B cell (primary cell): Measurements from ENCODE around the gene SLC30A9. TPM values are rescaled to one million over a fixed set of nuclear protein-coding genes. Genes with fewer than 3 reads are reported as not detected.

Experiments used
- ATAC-seq: fragments of 200-7000 bp; cut with Tn5 transposase; one replicate; pipeline ENCODE4 v1.10.0; 2021; ENCODE audit warnings: low read depth, mild to moderate bottlenecking, moderate number of reproducible peaks, moderate library complexity
- CTCF ChIA-PET: fragments of 350-600 bp; sonication (Branson Sonifier 250); formaldehyde crosslinking; loops from one replicate; lab custom pipeline; 2021; ENCODE audit warnings: antibody characterized with exemption, inconsistent platforms; lab: Charles Lee
- POLR2A ChIA-PET: fragments of 350-600 bp; sonication (Branson Sonifier 250); formaldehyde crosslinking; loops from one replicate; lab custom pipeline; 2021; ENCODE audit warnings: antibody characterized with exemption; lab: Charles Lee
- DNase-seq: peaks from one replicate; pipeline ENCODE4 v3.0.0; 2013
- H2AFZ ChIP-seq: 2 replicates; pipeline ENCODE4 v1.6.1; 2012; ENCODE audit warnings: mild to moderate bottlenecking, low read depth, low read length; ENCODE audit not compliant: insufficient read depth, poor library complexity, severe bottlenecking
- H3K27ac ChIP-seq, 2 donors: 1 replicate in 1 of 2; 2 replicates in 1 of 2; pipeline ENCODE4 v1.5.1; 2012 to 2013; ENCODE audit warnings: low read length in 2 of 2, mild to moderate bottlenecking in 2 of 2, moderate library complexity in 1 of 2
- H3K27me3 ChIP-seq, 4 experiments: fragments of 200-600 bp in 1 of 4; sonication (generic) in 1 of 4; replicated peaks in 1 of 4; 1 replicate in 2 of 4; 2 replicates in 2 of 4; pipeline versions ENCODE4 v1.6.1 to v1.7.0; 2013 to 2016; ENCODE audit warnings: low read length in 3 of 4, mild to moderate bottlenecking in 2 of 4, mixed read lengths in 1 of 4, moderate library complexity in 1 of 4; ENCODE audit not compliant: insufficient read depth in 4 of 4, control insufficient read depth in 3 of 4; ENCODE audit errors: control extremely low read depth in 1 of 4
- H3K36me3 ChIP-seq, 2 experiments: replicated peaks in 1 of 2; 1 replicate in 1 of 2; 2 replicates in 1 of 2; pipeline versions ENCODE4 v1.6.1 to v1.7.1; 2013; ENCODE audit warnings: low read length in 1 of 2; ENCODE audit not compliant: insufficient read depth in 2 of 2, control insufficient read depth in 1 of 2; ENCODE audit errors: control extremely low read depth in 1 of 2, extremely low read depth in 1 of 2
- H3K4me1 ChIP-seq, 2 donors: fragments of 200-600 bp in 1 of 2; sonication (generic) in 1 of 2; 1 replicate in 1 of 2; 2 replicates in 1 of 2; pipeline versions ENCODE4 v1.5.1 to v1.6.1; 2013 to 2017; ENCODE audit warnings: low read length in 2 of 2; ENCODE audit not compliant: control insufficient read depth in 2 of 2, insufficient read depth in 2 of 2
- H3K4me2 ChIP-seq: replicated peaks from 2 replicates; pipeline ENCODE3; 2012; ENCODE audit warnings: mild to moderate bottlenecking, low read depth, low read length; ENCODE audit not compliant: poor library complexity, severe bottlenecking
- H3K4me3 ChIP-seq, 5 experiments: fragments of 200-600 bp in 1 of 5; sonication (generic) in 1 of 5; 1 replicate in 3 of 5; 2 replicates in 2 of 5; pipeline versions ENCODE4 v1.5.1 to v1.7.0; 2011 to 2016; ENCODE audit warnings: low read length in 4 of 5, mild to moderate bottlenecking in 4 of 5, low read depth in 2 of 5, control low read depth in 1 of 5, moderate library complexity in 1 of 5; ENCODE audit not compliant: insufficient read depth in 1 of 5; ENCODE audit errors: control extremely low read depth in 1 of 5, extremely low read depth in 1 of 5
- H3K79me2 ChIP-seq: fragments of 200-600 bp; sonication (generic); one replicate; pipeline ENCODE4 v1.6.0; 2016; ENCODE audit warnings: low read length; ENCODE audit not compliant: control insufficient read depth, insufficient read depth
- H3K9ac ChIP-seq: fragments of 200-600 bp; sonication (generic); 2 replicates; pipeline ENCODE4 v1.6.1; 2017; ENCODE audit warnings: mild to moderate bottlenecking, low read length, moderate library complexity
- H3K9me3 ChIP-seq, 3 donors: one replicate each; pipeline versions ENCODE4 v1.6.1 to v1.7.1; 2013; ENCODE audit warnings: low read length in 2 of 3; ENCODE audit not compliant: control insufficient read depth in 2 of 3, insufficient read depth in 1 of 3; ENCODE audit errors: control extremely low read depth in 1 of 3
- H4K20me1 ChIP-seq: 2 replicates; pipeline ENCODE4 v1.6.0; 2012; ENCODE audit warnings: mild to moderate bottlenecking, low read length; ENCODE audit not compliant: insufficient read depth, control insufficient read depth, poor library complexity, severe bottlenecking
- H3K27ac Mint-ChIP-seq: one replicate; pipeline ENCODE4 v1.8.0; 2021; ENCODE audit warnings: mixed read lengths
- H3K27me3 Mint-ChIP-seq: one replicate; pipeline ENCODE4 v1.8.0; 2021; ENCODE audit warnings: mixed read lengths
- H3K4me1 Mint-ChIP-seq: one replicate; pipeline ENCODE4 v1.8.0; 2021; ENCODE audit warnings: mixed read lengths
- H3K4me3 Mint-ChIP-seq: one replicate; pipeline ENCODE4 v1.8.0; 2021; ENCODE audit warnings: mixed read lengths
- H3K9me3 Mint-ChIP-seq: one replicate; pipeline ENCODE4 v1.8.0; 2022; ENCODE audit warnings: mixed read lengths; ENCODE audit not compliant: insufficient read depth
- CTCF ChIP-seq: fragments of 200-600 bp; IDR thresholded peaks from one replicate; pipeline ENCODE4 v1.8.0; 2022; ENCODE audit warnings: antibody characterized with exemption, mild to moderate bottlenecking
- EZH2 ChIP-seq: IDR thresholded peaks from 2 replicates; pipeline ENCODE4 v1.6.1; 2012; ENCODE audit warnings: borderline replicate concordance, low read depth, mild to moderate bottlenecking, moderate library complexity, low read length; ENCODE audit not compliant: insufficient read depth, poor library complexity, severe bottlenecking
- WGBS: methylation state at CpG from one replicate; pipeline ENCODE4 v1.1.5; 2013; ENCODE audit warnings: missing lambda C conversion rate; ENCODE audit not compliant: insufficient coverage; 5-methylcytosine and 5-hydroxymethylcytosine counted together
- intact Hi-C: fragments of 100-400 bp; cut with micrococcal nuclease; formaldehyde crosslinking; loops from one replicate; pipeline ENCODE4 v1.10.0; 2022
- polyA plus RNA-seq: library from polyadenylated mRNA; depleted of rRNA; stranded (reverse); fragments of >200 nt; gene quantifications from 2 replicates; pipeline ENCODE4 v1.2.3, GENCODE V29; 2012
- total RNA-seq, 2 donors: library from RNA; stranded (reverse); fragments of 120-200 nt in 1 of 2; gene quantifications; 1 replicate in 1 of 2; 2 replicates in 1 of 2; pipeline versions ENCODE4 v1.2.3 to v1.2.4, GENCODE V29; 2013 to 2022

Gene SLC30A9
- total and polyA plus RNA-seq, 2 donors (not counting 1 experiment from before 2014, with no cell fraction given): 9.9 to 37.0 TPM

GRCh38 chr4:42122237-42122636, 131.9 kb downstream of the SLC30A9 start:
- Histone ChIP-seq H4K20me1 (no peaks in the 10 kb centered on the region), H3K27ac (no peak overlapping the region), H3K27me3 (no peaks in the 10 kb centered on the region), H3K9me3 (no peaks in the 10 kb centered on the region), H3K36me3 (peaks cover 13 to 44% of the 10 kb centered on the region in 2 experiments), H3K9ac (no peak overlapping the region), H3K4me2 (no peak overlapping the region), H3K4me1 (peaks cover under 1 to 2% of the 10 kb centered on the region in 2 donors), H2AFZ (no peak overlapping the region), H3K4me3 (no peak overlapping the region), H3K79me2 (no peaks in the 10 kb centered on the region)
- no peak for ATAC-seq
- no peak overlapping the region for H3K27ac Mint-ChIP-seq
- 93% methylated on average over 3 of the region's 4 CpGs for WGBS
- no peaks in the 10 kb centered on the region for H3K9me3 Mint-ChIP-seq
- ChIA-PET CTCF (no interaction called here), POLR2A (no interaction called here)
- no peak overlapping the region for H3K4me3 Mint-ChIP-seq
- H3K4me1 Mint-ChIP-seq: peaks cover 5% of the 10 kb centered on the region
- DNase-seq: no peak
- intact Hi-C loops: no loop called here
- TF ChIP-seq EZH2: no peak
- TF ChIP-seq CTCF: no peak
- H3K27me3 Mint-ChIP-seq: no peaks in the 10 kb centered on the region

DNA sequence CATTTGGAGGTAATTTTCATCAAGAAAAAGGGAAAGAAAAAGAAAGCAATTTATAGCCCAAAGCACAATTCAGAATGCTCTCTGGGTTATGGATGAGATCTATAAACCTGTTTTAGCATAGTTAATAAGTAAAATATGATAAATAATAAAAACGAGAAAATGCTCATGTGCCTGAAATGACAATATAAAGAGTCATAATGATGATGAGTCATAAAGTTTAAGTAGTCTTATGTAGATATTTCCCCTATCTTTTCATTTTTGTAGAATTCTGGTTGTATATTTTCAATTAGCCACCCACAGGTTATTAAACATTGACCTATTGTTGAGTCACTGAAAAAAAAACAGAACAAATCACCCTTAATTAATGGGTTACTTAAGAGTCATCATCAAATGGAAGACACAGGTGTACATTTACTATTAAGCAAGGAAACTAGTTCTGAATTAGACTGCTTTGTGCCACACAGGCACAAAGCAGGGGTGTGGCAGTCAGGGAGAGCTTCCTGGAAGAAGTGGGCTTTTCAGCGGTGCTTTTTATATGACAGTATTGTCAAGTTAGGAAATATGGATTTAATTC, 132.8 kb downstream of the SLC30A9 start:
- H3K9ac ChIP-seq: no peak overlapping the region
- TF ChIP-seq EZH2 (no peak), CTCF (no peak)
- H3K4me1 ChIP-seq: peaks cover 6 to 9% of the 10 kb centered on the region in 2 donors
- H2AFZ ChIP-seq: no peak overlapping the region
- peaks cover 12% of the 10 kb centered on the region for H3K4me1 Mint-ChIP-seq
- H3K4me3 Mint-ChIP-seq: no peak overlapping the region
- no peak overlapping the region for H3K27ac Mint-ChIP-seq
- WGBS: no CpG with 5 or more reads among the region's 2 CpGs
- peaks cover 7% of the 10 kb centered on the region for H4K20me1 ChIP-seq
- H3K4me2 ChIP-seq: no peak overlapping the region
- no peak for DNase-seq
- intact Hi-C loops: no loop called here
- H3K79me2 ChIP-seq: peaks cover 4% of the 10 kb centered on the region
- no peaks in the 10 kb centered on the region for H3K9me3 ChIP-seq
- ATAC-seq: no peak
- H3K4me3 ChIP-seq: no peak overlapping the region
- H3K27me3 Mint-ChIP-seq: no peaks in the 10 kb centered on the region
- ChIA-PET CTCF (interaction anchor here (0.7 kb wide), 1 partner anchor 1405 kb away, joined by 3 read pairs; no protein-coding TSS in a partner anchor), POLR2A (no interaction called here)
- no peaks in the 10 kb centered on the region for H3K27me3 ChIP-seq
- H3K9me3 Mint-ChIP-seq: no peaks in the 10 kb centered on the region
- H3K36me3 ChIP-seq: peaks cover 13 to 38% of the 10 kb centered on the region in 2 experiments
- H3K27ac ChIP-seq: no peak overlapping the region
